Measurements from ENCODE around the gene BRCA2.
"Not testable (repeated sequence)": the region's sequence is repeated elsewhere in the genome, so short reads cannot be mapped to it uniquely, and the experiment has no call there.

BRCA2 gene

GRCh38 chr13:32334671-32335070 lies 19.4 kb downstream of the BRCA2 start:
- H3K27ac ChIP-seq: no peak overlapping the region
- no peak for TF ChIP-seq CTCF (conservative IDR thresholded peaks at IDR 0.05)

GRCh38 chr13:32340914-32341313 lies 25.6 kb downstream of the BRCA2 start:
- no peak overlapping the region for H3K27ac ChIP-seq
- no peak for TF ChIP-seq CTCF (conservative IDR thresholded peaks at IDR 0.05)

- no peak overlapping the region for H3K27ac ChIP-seq
- no peak for TF ChIP-seq CTCF (conservative IDR thresholded peaks at IDR 0.05)
These were observed 32.3 kb downstream of the BRCA2 start for GRCh38 chr13:32347651-32348050.

GRCh38 chr13:32350839-32351441 lies 35.6 kb downstream of the BRCA2 start:
- not testable (repeated sequence) for H3K27ac ChIP-seq

GRCh38 chr13:32354040-32354439 lies 38.7 kb downstream of the BRCA2 start:
- no peak overlapping the region for H3K27ac ChIP-seq
- no peak for TF ChIP-seq CTCF (conservative IDR thresholded peaks at IDR 0.05)

GRCh38 chr13:32355935-32356334 lies 40.6 kb downstream of the BRCA2 start:
- H3K27ac ChIP-seq: not testable (repeated sequence)

- H3K27ac ChIP-seq: no peak overlapping the region
- TF ChIP-seq CTCF (conservative IDR thresholded peaks at IDR 0.05): no peak
These were observed 47.3 kb downstream of the BRCA2 start for GRCh38 chr13:32362574-32362973.

GRCh38 chr13:32370805-32371204 lies 55.5 kb downstream of the BRCA2 start:
- TF ChIP-seq CTCF (conservative IDR thresholded peaks at IDR 0.05): no peak
- H3K27ac ChIP-seq: no peak overlapping the region

Data from VCaP (cell line).